ENCODE data around the gene PAM16. TPM values are rescaled to one million over a fixed set of nuclear protein-coding genes. Genes with fewer than 3 reads are reported as not detected.

The PAM16 gene
- total RNA-seq, 1 donor from 2014 or later: 33.5 TPM

GRCh38 chr16:4307215-4308037 lies 43.7 kb downstream of the PAM16 start:
- Mint-ChIP-seq H3K9me3 (ENCODE audit: low read depth) (no peaks in the 10 kb centered on the region), H3K27me3 (no peaks in the 10 kb centered on the region), H3K36me3 (ENCODE audit: insufficient read depth) (peaks cover 1% of the 10 kb centered on the region), H3K4me1 (ENCODE audit: low read depth) (peaks cover 9% of the 10 kb centered on the region), H3K4me3 (ENCODE audit: low read depth) (peak overlapping the region; percentile 90), H3K27ac (peak overlapping the region; percentile 93)
- TF ChIP-seq CTCF (IDR thresholded peaks at IDR 0.05; ENCODE audit: unreplicated experiment): no peak
- DNase-seq (ENCODE audit: low spot score, unreplicated experiment): peak; percentile 91

GRCh38 chr16:4306470-4307214 lies 44.5 kb downstream of the PAM16 start:
- H3K36me3 Mint-ChIP-seq (ENCODE audit: insufficient read depth): peaks cover 1% of the 10 kb centered on the region

GRCh38 chr16:4303973-4304372 lies 47.1 kb downstream of the PAM16 start:
- Mint-ChIP-seq H3K4me3 (ENCODE audit: low read depth) (no peak overlapping the region), H3K27me3 (no peaks in the 10 kb centered on the region), H3K36me3 (ENCODE audit: insufficient read depth) (peaks cover 1% of the 10 kb centered on the region), H3K27ac (peak overlapping the region; percentile 73), H3K9me3 (ENCODE audit: low read depth) (no peaks in the 10 kb centered on the region), H3K4me1 (ENCODE audit: low read depth) (peaks cover 13% of the 10 kb centered on the region)
- TF ChIP-seq CTCF (IDR thresholded peaks at IDR 0.05; ENCODE audit: unreplicated experiment): no peak
- DNase-seq (ENCODE audit: low spot score, unreplicated experiment): no peak

More at GRCh38 chr16:4306470-4307214, 44.5 kb downstream of the PAM16 start:
- TF ChIP-seq CTCF (IDR thresholded peaks at IDR 0.05; ENCODE audit: unreplicated experiment): no peak
- peak overlapping the region; percentile 91 for H3K27ac Mint-ChIP-seq
- peak overlapping the region; percentile 90 for H3K4me3 Mint-ChIP-seq (ENCODE audit: low read depth)
- no peak for DNase-seq (ENCODE audit: low spot score, unreplicated experiment)
- H3K27me3 Mint-ChIP-seq: no peaks in the 10 kb centered on the region
- no peaks in the 10 kb centered on the region for H3K9me3 Mint-ChIP-seq (ENCODE audit: low read depth)
- peaks cover 9% of the 10 kb centered on the region for H3K4me1 Mint-ChIP-seq (ENCODE audit: low read depth)

GRCh38 chr16:4301968-4302367 lies 49.2 kb downstream of the PAM16 start:
- Mint-ChIP-seq H3K9me3 (ENCODE audit: low read depth) (no peaks in the 10 kb centered on the region), H3K27ac (no peak overlapping the region), H3K27me3 (no peaks in the 10 kb centered on the region), H3K4me3 (ENCODE audit: low read depth) (no peak overlapping the region), H3K4me1 (ENCODE audit: low read depth) (peaks cover 14% of the 10 kb centered on the region), H3K36me3 (ENCODE audit: insufficient read depth) (no peaks in the 10 kb centered on the region)
- DNase-seq (ENCODE audit: low spot score, unreplicated experiment): no peak
- TF ChIP-seq CTCF (IDR thresholded peaks at IDR 0.05; ENCODE audit: unreplicated experiment): no peak

- Mint-ChIP-seq H3K27ac (no peak overlapping the region), H3K27me3 (no peaks in the 10 kb centered on the region), H3K36me3 (ENCODE audit: insufficient read depth) (no peaks in the 10 kb centered on the region), H3K4me3 (ENCODE audit: low read depth) (no peak overlapping the region), H3K9me3 (ENCODE audit: low read depth) (no peaks in the 10 kb centered on the region), H3K4me1 (ENCODE audit: low read depth) (peaks cover 10% of the 10 kb centered on the region)
- DNase-seq (ENCODE audit: low spot score, unreplicated experiment): no peak
- TF ChIP-seq CTCF (IDR thresholded peaks at IDR 0.05; ENCODE audit: unreplicated experiment): no peak
These were observed 49.9 kb downstream of the PAM16 start for GRCh38 chr16:4301177-4301576.
